A549 (cell line): ENCODE measurements around the gene TBX2. TPM values are rescaled to one million over a fixed set of nuclear protein-coding genes. Genes with fewer than 3 reads are reported as not detected.

Experiments
- ATAC-seq, 2 experiments: fragments of 200-7000 bp in 1 of 2; fragments of >200 bp in 1 of 2; cut with Nextera tagmentation in 1 of 2; cut with Tn5 transposase in 1 of 2; 3 replicates each; pipeline versions ENCODE4 v1.8.0 to v1.9.1; 2018 to 2020; ENCODE audit warnings: mild to moderate bottlenecking in 1 of 2, moderate library complexity in 1 of 2
- CTCF ChIA-PET: fragments of 300-600 bp; sonication (Branson Sonifier 250); formaldehyde crosslinking; extraction: SDS; loops from one replicate; lab custom pipeline; 2021; ENCODE audit warnings: antibody characterized with exemption, inconsistent platforms; lab: Yijun Ruan, JAX
- POLR2A ChIA-PET: fragments of 350-600 bp; formaldehyde crosslinking; extraction: SDS; loops from one replicate; lab custom pipeline; 2021; ENCODE audit warnings: antibody characterized with exemption, inconsistent platforms; lab: Yijun Ruan, JAX
- DNase-seq, 2 experiments: peaks; one replicate each; pipeline versions ENCODE4 v3.0.0 to v3.0.0-alpha.2; 2011 to 2016; ENCODE audit warnings: low read depth in 1 of 2, low spot score in 1 of 2
- FAIRE-seq: peaks from 2 replicates; lab custom pipeline; 2011; peaks lifted over from hg19 to GRCh38; lab: Jason Lieb, UNC
- H3K27ac ChIP-seq, 2 experiments: fragments of >200 bp; sonication (Bioruptor Twin); formaldehyde crosslinking; 3 replicates each; pipeline ENCODE4 v1.5.1; 2016 to 2017
- H3K4me1 ChIP-seq: fragments of >200 bp; sonication (Bioruptor Twin); formaldehyde crosslinking; 3 replicates; pipeline ENCODE4 v1.6.1; 2016
- H3K4me2 ChIP-seq: fragments of >200 bp; sonication (Bioruptor Twin); formaldehyde crosslinking; 3 replicates; pipeline ENCODE4 v1.6.1; 2016
- H3K4me3 ChIP-seq: fragments of >200 bp; sonication (Bioruptor Twin); formaldehyde crosslinking; 3 replicates; pipeline ENCODE4 v1.5.1; 2016
- H3K9me3 ChIP-seq: fragments of >200 bp; sonication (Bioruptor Twin); formaldehyde crosslinking; 3 replicates; pipeline ENCODE4 v1.6.1; 2016
- CBX8 ChIP-seq: fragments of 200-600 bp; sonication (generic); IDR thresholded peaks from 2 replicates; pipeline ENCODE4 v1.6.1; 2016
- CTCF ChIP-seq: fragments of >200 bp; sonication (Bioruptor Twin); formaldehyde crosslinking; IDR thresholded peaks from 3 replicates; pipeline ENCODE4 v1.5.1; 2016
- EHF ChIP-seq: fragments of 250-450 bp; sonication (Bioruptor Pico); IDR thresholded peaks from 2 replicates; pipeline ENCODE4 v1.5.0; 2020; ENCODE audit warnings: mild to moderate bottlenecking
- FOSB ChIP-seq: fragments of 250-450 bp; sonication (Bioruptor Pico); IDR thresholded peaks from 2 replicates; pipeline ENCODE4 v1.5.0; 2020; ENCODE audit warnings: mild to moderate bottlenecking, moderate library complexity
- FOSL2 ChIP-seq, 2 experiments: fragments of 450-650 bp in 1 of 2; fragments of >200 bp in 1 of 2; sonication (Bioruptor Twin) in 1 of 2; formaldehyde crosslinking; IDR thresholded peaks; 2 replicates each; pipeline versions ENCODE4 v1.5.0 to v1.6.1; 2016 to 2020; ENCODE audit warnings: mild to moderate bottlenecking in 1 of 2, moderate library complexity in 1 of 2
- GATA3 ChIP-seq: IDR thresholded peaks from 2 replicates; pipeline ENCODE4 v1.6.1; 2012; ENCODE audit warnings: borderline replicate concordance
- HDAC2 ChIP-seq: fragments of 200-600 bp; sonication (generic); IDR thresholded peaks from 2 replicates; pipeline ENCODE4 v1.6.1; 2016
- HEYL ChIP-seq: fragments of 250-450 bp; sonication (Bioruptor Pico); IDR thresholded peaks from 2 replicates; pipeline ENCODE4 v1.8.0; 2021; ENCODE audit warnings: mild to moderate bottlenecking, moderate library complexity
- HOXB13 ChIP-seq: fragments of 250-450 bp; sonication (Bioruptor Pico); IDR thresholded peaks from 2 replicates; pipeline ENCODE4 v1.5.0; 2020; ENCODE audit warnings: low read depth, mild to moderate bottlenecking, moderate library complexity
- MAFK ChIP-seq: fragments of 450-650 bp; IDR thresholded peaks from 2 replicates; pipeline ENCODE4 v1.6.1; 2014; ENCODE audit not compliant: partially characterized antibody
- REST ChIP-seq: fragments of 200-600 bp; sonication (generic); IDR thresholded peaks from 2 replicates; pipeline ENCODE4 v1.6.1; 2016; ENCODE audit warnings: antibody characterized with exemption, mild to moderate bottlenecking, moderate library complexity
- TP53 ChIP-seq: fragments of 250-450 bp; sonication (Bioruptor Pico); IDR thresholded peaks from 2 replicates; pipeline ENCODE4 v1.5.0; 2021; ENCODE audit warnings: mild to moderate bottlenecking, moderate library complexity
- ZSCAN20 ChIP-seq: fragments of 250-450 bp; sonication (Bioruptor Pico); IDR thresholded peaks from 2 replicates; pipeline ENCODE4 v1.8.0; 2022; ENCODE audit warnings: mild to moderate bottlenecking, moderate library complexity
- WGBS: methylation state at CpG from one replicate; pipeline ENCODE4 v1.1.6; 2017; ENCODE audit errors: missing lambda C conversion rate; 5-methylcytosine and 5-hydroxymethylcytosine counted together
- polyA plus RNA-seq, 4 experiments: library from polyadenylated mRNA; depleted of rRNA in 3 of 4; stranded (reverse); fragments of >200 nt; fragmentation: RNase III in 1 of 4; extraction: RNeasy Plus Mini Kit Qiagen cat#74134 plus additional on column Dnase treatment in 1 of 4; gene quantifications; 2 replicates in 3 of 4; 3 replicates in 1 of 4; pipeline ENCODE4 v1.2.3, GENCODE V29; 2011 to 2017
- TF ChIP-seq, protein P1 (sequence below): fragments of >200 bp; sonication (Bioruptor Twin); formaldehyde crosslinking; IDR thresholded peaks from 2 replicates; pipeline ENCODE4 v1.6.1; 2016

Gene TBX2
- polyA plus RNA-seq, 2 of the 4 experiments (the other 2 are of a cell fraction): 0.71 to 2.3 TPM

DNA sequence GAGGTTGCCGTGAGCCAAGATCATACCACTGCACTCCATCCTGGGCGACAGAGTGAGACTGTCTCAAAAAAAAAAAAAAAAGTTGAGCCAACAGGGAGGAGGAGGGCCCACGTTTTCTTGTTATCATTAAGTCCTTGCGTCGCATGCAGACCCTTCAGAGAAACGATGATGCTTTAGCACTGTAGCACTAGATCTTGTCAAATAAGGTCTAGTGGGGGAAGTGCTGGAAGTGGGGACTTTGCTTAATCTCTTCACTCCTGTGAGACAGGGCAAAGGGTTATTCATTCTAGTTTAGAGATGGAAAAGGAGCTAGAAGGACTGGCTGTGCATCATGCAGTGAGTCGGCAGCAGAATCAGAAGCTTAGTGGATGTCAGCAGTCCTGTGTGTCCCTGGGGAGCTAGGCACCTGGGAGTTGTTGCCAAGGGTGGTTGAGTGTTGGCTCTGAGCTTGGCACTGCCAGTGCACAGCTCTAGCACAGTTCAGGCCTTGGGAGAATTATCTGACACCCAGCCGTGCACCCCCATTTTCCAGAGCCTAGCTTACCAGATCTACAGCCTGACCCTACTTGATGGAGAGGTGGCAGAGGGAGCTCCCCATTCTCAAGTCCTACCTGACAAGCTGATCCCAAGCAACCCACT lies 33.4 kb upstream of the TBX2 start:
- H3K4me1 ChIP-seq: peaks cover 9% of the 10 kb centered on the region
- 88% methylated on average over 8 of the region's 8 CpGs for WGBS

GRCh38 chr17:61366715-61367413 lies 32.8 kb upstream of the TBX2 start:
- H3K27ac ChIP-seq: no peak overlapping the region
- ChIA-PET POLR2A (no interaction called here), CTCF (interaction anchor here (0.6 to 3.0 kb wide), 7 partner anchors 8 to 867 kb away, joined by 3 to 18 read pairs (median 6); no protein-coding TSS in a partner anchor)
- WGBS: 84% methylated on average over 19 of the region's 19 CpGs
- no peak for FAIRE-seq
- H3K4me2 ChIP-seq: no peak overlapping the region
- H3K9me3 ChIP-seq: no peaks in the 10 kb centered on the region
- ATAC-seq: no peak
- H3K4me1 ChIP-seq: 0 out of 3 replicates have a peak, but pooled peaks cover 5% of the 10 kb centered on the region
- no peak overlapping the region for H3K4me3 ChIP-seq
- DNase-seq: no peak
- TF ChIP-seq TP53 (CRISPR knock-in tag): no peak
- TF ChIP-seq, protein P1, sequence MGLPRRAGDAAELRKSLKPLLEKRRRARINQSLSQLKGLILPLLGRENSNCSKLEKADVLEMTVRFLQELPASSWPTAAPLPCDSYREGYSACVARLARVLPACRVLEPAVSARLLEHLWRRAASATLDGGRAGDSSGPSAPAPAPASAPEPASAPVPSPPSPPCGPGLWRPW: no peak
- no peak for TF ChIP-seq GATA3
- no peak for TF ChIP-seq HEYL (CRISPR knock-in tag)
- no peak for TF ChIP-seq HDAC2
- TF ChIP-seq, all 56 proteins: peak for 0

More for the DNA sequence above, 33.4 kb upstream of the TBX2 start:
- ChIA-PET POLR2A (no interaction called here), CTCF (interaction anchor here (0.6 to 3.0 kb wide), 6 partner anchors 23 to 868 kb away, joined by 3 to 18 read pairs (median 8); no protein-coding TSS in a partner anchor)
- no peak overlapping the region for H3K4me2 ChIP-seq
- no peaks in the 10 kb centered on the region for H3K9me3 ChIP-seq
- DNase-seq: no peak
- no peak for ATAC-seq
- no peak for TF ChIP-seq CTCF
- no peak for TF ChIP-seq HOXB13 (CRISPR knock-in tag)
- TF ChIP-seq FOSB: no peak
- TF ChIP-seq MAFK: no peak
- no peak for TF ChIP-seq REST
- TF ChIP-seq FOSL2 (IDR thresholded peaks at IDR 0.05): no peak
- TF ChIP-seq FOSL2 (CRISPR knock-in tag; IDR thresholded peaks at IDR 0.05): no peak
- TF ChIP-seq CBX8: no peak
- H3K4me3 ChIP-seq: no peak overlapping the region
- H3K27ac ChIP-seq: no peak overlapping the region
- FAIRE-seq: no peak

DNA sequence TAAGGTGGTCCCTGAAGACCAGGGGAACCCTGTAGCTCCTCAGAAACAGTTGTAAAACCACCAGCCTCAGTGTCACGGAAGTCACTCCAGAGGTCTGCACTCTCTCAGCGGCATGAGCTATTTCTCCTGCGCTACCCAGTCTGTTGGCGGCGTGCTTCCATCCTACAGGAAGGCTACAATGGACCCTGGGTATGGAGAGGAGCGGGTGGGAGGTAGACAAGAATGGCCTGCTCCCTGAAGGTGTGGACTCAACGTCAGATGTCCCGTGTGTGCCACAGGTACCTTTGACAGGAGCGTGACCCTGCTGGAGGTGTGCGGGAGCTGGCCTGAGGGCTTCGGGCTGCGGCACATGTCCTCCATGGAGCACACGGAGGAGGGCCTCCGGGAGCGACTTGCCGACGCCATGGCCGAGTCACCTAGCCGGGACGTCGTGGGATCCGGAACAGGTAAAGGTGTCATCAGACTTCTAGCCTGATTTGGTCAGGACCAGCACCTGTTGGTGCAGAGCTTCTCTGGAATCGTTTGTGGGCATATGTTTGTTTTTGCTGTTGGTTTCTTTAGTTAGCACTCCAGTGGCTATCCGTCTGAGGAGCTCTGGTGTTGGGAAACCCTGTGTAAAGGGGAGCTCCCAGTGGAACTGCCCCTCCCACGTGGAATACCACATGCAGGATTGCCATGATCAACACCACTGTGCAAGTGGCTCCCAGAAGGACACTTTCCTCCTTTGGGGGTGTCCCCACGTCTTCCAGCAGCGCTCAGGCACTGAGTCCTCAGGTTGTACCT lies 31.4 kb upstream of the TBX2 start:
- ATAC-seq: no peak
- Histone ChIP-seq H3K4me3 (no peak overlapping the region), H3K4me2 (no peak overlapping the region), H3K27ac (no peak overlapping the region), H3K4me1 (0 out of 3 replicates have a peak, but pooled peaks cover 5% of the 10 kb centered on the region), H3K9me3 (no peaks in the 10 kb centered on the region)
- ChIA-PET POLR2A (no interaction called here), CTCF (interaction anchor here (0.6 to 3.0 kb wide), 6 partner anchors 9 to 159 kb away, joined by 3 to 18 read pairs (median 4); no protein-coding TSS in a partner anchor)
- TF ChIP-seq FOSB: no peak
- TF ChIP-seq GATA3: no peak
- no peak for TF ChIP-seq EHF (CRISPR knock-in tag)
- TF ChIP-seq ZSCAN20 (CRISPR knock-in tag): no peak
- no peak for TF ChIP-seq FOSL2 (IDR thresholded peaks at IDR 0.05)
- no peak for TF ChIP-seq FOSL2 (CRISPR knock-in tag; IDR thresholded peaks at IDR 0.05)
- TF ChIP-seq, protein P1: no peak
- no peak for TF ChIP-seq MAFK
- WGBS: 91% methylated on average over 26 of the region's 27 CpGs
- FAIRE-seq: no peak
- DNase-seq: no peak
